Urothelium cell line (cell line): ENCODE measurements around the gene OR1S2.
"Not testable (repeated sequence)": the region's sequence is repeated elsewhere in the genome, so short reads cannot be mapped to it uniquely, and the experiment has no call there.

ENCODE experiments used
- DNase-seq: peaks from one replicate; pipeline ENCODE4 v3.0.0; 2011; ENCODE audit warnings: low spot score, mixed read lengths
- FAIRE-seq: peaks from 2 replicates; lab custom pipeline; 2011; peaks lifted over from hg19 to GRCh38; lab: Jason Lieb, UNC

Gene OR1S2, protein sequence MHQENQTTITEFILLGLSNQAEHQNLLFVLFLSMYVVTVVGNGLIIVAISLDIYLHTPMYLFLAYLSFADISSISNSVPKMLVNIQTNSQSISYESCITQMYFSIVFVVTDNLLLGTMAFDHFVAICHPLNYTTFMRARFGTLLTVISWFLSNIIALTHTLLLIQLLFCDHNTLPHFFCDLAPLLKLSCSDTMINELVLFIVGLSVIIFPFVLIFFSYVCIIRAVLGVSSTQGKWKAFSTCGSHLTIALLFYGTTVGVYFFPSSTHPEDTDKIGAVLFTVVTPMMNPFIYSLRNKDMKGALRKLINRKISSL

GRCh38 chr11:58204042-58204441, at the start of gene OR1S2:
Gene OR1S2 (minus strand): TSS chr11:58204142. CDS start chr11:58204142, 0 bp downstream.
- DNase-seq (no peak), FAIRE-seq (no peak)

- DNase-seq (no peak), FAIRE-seq (no peak)
Measured at GRCh38 chr11:58243954-58244353, 40.0 kb upstream of the OR1S2 start.

DNA sequence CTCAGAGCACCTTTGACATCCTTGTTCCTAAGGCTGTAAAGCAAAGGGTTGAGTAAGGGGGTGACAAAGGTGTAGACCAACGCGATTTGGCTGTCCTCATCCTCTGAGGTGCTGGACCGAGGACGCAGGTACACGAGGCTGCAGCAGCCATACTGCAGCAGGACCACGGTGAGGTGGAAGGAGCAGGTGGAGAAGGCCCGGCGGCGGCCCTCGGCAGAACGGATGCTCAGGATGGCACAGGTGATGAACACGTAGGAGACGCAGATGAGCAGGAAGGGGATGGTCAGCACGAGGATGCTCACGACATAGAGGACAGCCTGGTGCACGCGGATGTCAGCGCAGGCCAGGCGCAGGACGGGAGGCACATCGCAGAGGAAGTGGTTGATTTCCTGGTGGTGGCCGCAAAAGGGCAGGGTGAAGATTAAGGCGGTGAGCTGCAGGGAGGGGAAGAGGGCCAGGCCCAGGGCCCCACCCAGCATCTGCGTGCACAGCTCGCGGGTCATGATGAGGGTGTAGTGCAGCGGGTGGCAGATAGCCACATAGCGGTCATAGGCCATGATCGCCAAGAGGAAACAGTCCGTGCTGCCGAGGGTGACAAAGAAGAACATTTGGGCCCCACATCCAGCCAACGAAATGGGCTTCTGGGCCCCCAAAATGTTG, 24.1 kb upstream of the OR1S2 start:
- FAIRE-seq = peak; percentile 48
- DNase-seq = no peak

GRCh38 chr11:58222721-58223120, 18.8 kb upstream of the OR1S2 start:
- no peak for DNase-seq
- FAIRE-seq = no peak

DNA sequence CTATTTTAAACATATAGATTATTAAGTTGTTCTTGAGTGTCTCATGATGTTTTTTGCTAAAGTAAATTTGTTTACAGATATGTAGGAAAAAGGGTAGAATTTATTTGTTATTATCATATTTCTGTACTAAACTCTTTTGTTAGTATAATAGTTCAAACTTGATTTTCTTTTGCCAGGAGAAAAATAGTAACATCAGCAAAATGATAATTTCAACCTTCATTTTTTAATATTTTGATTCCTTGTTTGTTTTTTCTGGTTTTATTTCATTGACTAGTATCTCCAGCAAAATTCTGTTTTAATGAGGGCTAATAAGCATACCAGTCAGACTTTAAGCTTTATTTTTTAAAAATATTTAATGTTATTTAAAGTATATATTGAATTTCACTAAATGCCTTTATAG, 12.5 kb upstream of the OR1S2 start:
- FAIRE-seq = no peak

DNA sequence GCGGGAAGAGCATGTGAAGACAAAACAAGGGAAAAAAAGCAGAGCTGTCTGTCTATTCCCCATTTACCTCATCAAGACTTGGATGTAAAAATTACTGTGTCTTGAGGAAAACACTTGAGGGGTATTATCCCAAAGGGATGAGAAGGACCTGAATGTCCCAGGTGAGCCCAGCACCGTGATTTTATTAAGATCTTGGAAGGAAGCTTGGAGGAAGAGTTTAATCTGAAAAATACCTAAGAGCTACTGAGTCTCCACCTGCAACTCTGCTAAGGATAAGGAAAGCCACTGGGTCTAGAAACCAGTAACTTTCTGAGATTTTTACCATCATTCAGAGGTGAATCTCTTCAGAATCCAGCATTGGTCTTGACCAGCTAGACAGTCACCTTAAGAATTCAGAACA, 8.5 kb upstream of the OR1S2 start, which contains the start of gene OR1S1:
OR1S1 (plus strand) TSS at position 301 of the 400 bp plus-strand sequence.
- not testable (repeated sequence) for FAIRE-seq, DNase-seq

More for the DNA sequence above, 12.5 kb upstream of the OR1S2 start:
- DNase-seq = no peak

GRCh38 chr11:58199271-58199670, 4.7 kb downstream of the OR1S2 start:
- no peak for FAIRE-seq
- no peak for DNase-seq

GRCh38 chr11:58195939-58196338, 8.0 kb downstream of the OR1S2 start:
- DNase-seq (no peak), FAIRE-seq (no peak)

GRCh38 chr11:58193391-58193790, 10.6 kb downstream of the OR1S2 start:
- FAIRE-seq (no peak), DNase-seq (no peak)

DNA sequence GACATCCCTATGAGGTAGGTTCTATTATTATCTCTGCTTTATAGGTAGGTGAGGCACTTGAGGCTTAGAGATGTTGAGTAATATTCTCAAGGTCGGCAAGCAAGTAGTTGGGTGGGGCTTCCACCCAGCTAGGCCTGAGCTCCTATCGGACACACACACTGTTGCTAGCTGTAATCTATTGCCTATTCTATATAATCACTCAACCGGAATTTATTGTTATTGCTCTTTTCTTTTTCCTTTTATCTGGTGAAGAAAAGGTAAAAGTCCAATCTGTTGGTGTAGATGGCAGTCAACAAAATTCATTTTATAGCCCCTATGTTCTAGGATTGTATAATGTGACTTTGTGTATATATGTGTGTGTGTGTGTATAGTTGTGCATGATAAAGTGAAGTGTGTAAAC, 11.7 kb downstream of the OR1S2 start:
- no peak for DNase-seq

DNA sequence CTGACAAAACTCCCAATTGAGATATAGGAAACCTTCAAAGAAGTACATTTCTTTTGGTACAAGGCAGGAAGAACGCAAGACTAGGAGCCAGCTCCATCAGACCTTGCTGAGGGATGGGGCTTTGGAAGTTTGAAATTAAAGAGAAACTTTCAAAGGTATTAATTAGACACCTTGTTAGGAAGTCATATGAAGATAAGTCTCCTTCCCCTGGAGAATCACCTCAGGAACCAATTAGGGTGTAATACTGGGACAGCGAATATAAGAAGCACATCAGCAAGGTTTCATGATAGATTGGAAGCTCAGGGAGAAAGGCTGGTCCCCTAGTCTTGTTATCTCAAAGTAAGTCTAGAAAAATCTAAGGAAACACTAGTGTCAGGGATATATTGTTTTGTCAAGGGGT, 15.2 kb downstream of the OR1S2 start, which contains the start of gene OR9Q2:
OR9Q2 (plus strand) TSS at position 301 of the 400 bp plus-strand sequence. CDS start 1,421 bp downstream, outside the sequence.
- FAIRE-seq (no peak), DNase-seq (no peak)

More for the DNA sequence above, 11.7 kb downstream of the OR1S2 start:
- no peak for FAIRE-seq

DNA sequence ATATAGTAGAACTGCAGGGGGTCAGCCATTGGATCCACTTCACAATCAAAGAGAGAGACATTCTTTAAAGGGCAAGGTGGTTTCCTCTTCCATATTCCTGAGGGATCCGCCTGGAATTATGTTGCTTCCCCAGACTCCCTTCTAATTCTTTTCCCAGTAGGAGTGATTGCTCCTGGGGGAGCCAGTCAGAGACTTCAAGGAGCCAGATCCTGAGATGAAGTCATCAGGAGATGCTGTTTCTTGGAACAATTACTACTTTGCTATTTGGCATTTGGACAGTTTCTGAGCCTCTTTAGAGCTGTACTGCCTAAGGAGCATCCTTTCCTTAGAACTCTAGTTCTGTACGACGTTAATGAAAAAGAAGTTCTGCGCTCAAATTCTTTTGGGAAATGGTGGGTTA, 17.0 kb downstream of the OR1S2 start:
- DNase-seq (no peak), FAIRE-seq (no peak)

DNA sequence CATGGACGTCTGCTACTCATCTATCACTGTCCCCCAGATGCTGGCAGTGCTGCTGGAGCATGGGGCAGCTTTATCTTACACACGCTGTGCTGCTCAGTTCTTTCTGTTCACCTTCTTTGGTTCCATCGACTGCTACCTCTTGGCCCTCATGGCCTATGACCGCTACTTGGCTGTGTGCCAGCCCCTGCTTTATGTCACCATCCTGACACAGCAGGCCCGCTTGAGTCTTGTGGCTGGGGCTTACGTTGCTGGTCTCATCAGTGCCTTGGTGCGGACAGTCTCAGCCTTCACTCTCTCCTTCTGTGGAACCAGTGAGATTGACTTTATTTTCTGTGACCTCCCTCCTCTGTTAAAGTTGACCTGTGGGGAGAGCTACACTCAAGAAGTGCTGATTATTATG, 24.3 kb downstream of the OR1S2 start:
- DNase-seq (no peak), FAIRE-seq (no peak)

DNA sequence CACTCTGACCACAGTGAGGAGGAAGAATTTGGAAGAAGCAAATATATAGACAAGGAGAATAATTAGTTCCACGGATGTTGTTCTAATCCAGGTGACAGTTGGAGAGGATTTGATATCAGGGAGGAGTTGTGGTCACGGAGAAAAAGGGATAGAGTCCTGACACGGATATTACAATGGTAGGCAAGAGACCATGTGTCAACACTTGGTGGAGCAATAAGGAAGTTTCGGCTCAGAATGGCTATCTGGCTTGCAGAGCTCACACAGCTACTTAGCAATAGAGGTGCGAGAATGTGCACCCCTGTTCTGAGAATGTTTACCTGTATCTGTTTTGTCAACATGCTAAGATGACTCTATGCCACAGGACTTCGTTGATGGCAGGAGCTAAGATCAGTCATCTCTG, 25.5 kb downstream of the OR1S2 start:
- DNase-seq (no peak), FAIRE-seq (no peak)

DNA sequence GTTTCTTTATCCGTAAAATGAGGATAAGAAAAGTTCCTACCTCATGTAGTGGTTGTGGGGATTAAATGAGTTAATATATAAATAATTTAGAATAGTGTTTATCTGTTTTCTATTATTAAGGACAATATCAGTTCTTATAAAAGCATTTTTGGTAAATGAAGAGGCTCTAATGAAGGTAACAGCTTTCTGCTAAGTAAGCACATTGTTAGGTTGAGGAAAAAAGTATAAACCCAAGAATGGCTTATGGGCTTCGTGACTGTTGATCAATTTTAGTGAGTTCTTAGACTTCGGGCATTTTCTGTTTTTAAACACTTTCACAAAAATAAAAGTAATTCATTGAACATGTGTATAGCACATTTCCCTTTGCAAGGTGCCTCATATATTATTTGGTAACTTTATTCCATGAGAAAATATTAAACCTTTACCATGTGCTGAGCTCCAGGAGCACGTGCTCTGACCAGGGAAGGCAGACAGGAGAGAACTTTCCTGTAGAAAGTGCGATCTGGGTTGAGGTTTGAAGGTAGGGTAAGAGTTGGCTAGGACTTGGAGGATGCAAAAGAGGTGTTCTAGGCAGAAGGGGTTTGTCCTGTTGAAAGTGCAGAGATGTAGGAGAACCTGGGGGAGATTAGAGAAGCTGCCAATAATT, 26.4 kb downstream of the OR1S2 start:
- DNase-seq (no peak), FAIRE-seq (no peak)

DNA sequence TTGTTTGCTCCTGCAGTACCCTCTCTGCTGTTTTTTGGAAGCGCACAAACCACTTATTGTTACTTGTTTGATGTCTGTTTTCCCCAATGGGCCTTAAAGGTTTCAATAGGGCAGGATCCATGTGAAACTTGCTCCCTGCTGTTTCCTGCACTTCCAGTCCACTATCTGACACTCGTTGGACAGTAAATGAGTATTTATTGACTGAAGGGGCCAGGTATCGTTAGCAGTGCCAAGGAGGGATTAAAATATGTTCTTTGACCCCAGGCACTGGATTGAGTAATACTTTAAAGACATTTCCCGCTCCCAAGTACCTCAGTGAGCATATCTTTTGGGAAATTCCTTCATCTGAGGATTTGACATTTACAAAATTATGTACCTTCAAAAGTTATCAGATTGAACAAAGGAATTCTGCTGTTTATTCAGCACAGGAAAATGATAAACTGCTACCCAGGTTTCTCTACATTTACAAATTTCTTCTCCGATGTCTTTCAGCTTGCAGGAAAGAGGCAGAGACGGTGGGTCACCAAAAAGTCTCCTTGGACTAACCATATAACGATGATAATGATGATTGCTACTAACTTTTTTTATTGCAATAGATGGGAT, 38.3 kb downstream of the OR1S2 start:
- no peak for FAIRE-seq

GRCh38 chr11:58164990-58165389, 39.0 kb downstream of the OR1S2 start:
- DNase-seq (no peak), FAIRE-seq (no peak)

More for the DNA sequence above, 38.3 kb downstream of the OR1S2 start:
- DNase-seq = no peak

DNA sequence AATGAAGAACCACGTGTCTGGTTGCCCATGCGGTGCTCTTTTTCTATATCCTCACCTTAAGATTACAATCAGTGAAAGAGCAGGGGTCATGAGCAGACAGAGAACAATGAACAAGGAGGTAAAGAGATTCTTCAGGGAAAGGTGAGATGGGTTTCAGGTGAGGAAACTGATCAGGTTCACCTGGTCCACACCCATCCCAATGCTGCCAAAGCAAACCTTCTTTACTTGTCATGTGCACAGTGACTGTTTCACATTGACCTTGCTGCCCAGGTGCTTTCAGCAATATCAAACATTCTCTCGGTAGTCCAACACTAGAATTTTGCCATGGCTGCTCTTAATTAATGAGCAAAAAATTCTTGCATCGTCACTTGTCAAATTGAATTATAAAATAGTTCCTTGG, 39.6 kb downstream of the OR1S2 start:
- no peak for FAIRE-seq
- DNase-seq = no peak
